HepG2 (cell line): ENCODE results near the gene CHST10.
A peak's percentile ranks its signal among the peaks of the same experiment; 100 is the strongest.

Source experiments
- CBX5 ChIP-seq: sonication (generic); formaldehyde crosslinking; IDR thresholded peaks from 2 replicates; pipeline ENCODE4 v1.4.0; 2020; ENCODE audit warnings: missing genetic modification reagents, borderline replicate concordance
- EHMT2 ChIP-seq: fragments of 200-600 bp; sonication (generic); IDR thresholded peaks from 2 replicates; pipeline ENCODE4 v1.7.0; 2017; ENCODE audit warnings: antibody characterized with exemption, low read depth, low read length, borderline replicate concordance
- NCOA5 ChIP-seq: sonication (generic); formaldehyde crosslinking; IDR thresholded peaks from 2 replicates; pipeline ENCODE4 v1.4.0; 2020; ENCODE audit warnings: missing genetic modification reagents
- NPAS2 ChIP-seq: sonication (generic); formaldehyde crosslinking; IDR thresholded peaks from 2 replicates; pipeline ENCODE4 v1.8.0; 2022; ENCODE audit warnings: mild to moderate bottlenecking, missing genetic modification reagents, borderline replicate concordance
- PHF8 ChIP-seq: sonication (generic); formaldehyde crosslinking; IDR thresholded peaks from 2 replicates; pipeline ENCODE4 v1.5.0; 2020; ENCODE audit warnings: missing genetic modification reagents
- SMC3 ChIP-seq: IDR thresholded peaks from 2 replicates; pipeline ENCODE4 v1.6.1; 2011; ENCODE audit warnings: low read length, improper control_type of control experiment
- TP53 ChIP-seq: sonication (generic); formaldehyde crosslinking; conservative IDR thresholded peaks from 2 replicates; pipeline ENCODE4 v1.4.0; 2020; ENCODE audit warnings: missing genetic modification reagents
- ZNF335 ChIP-seq: sonication (generic); formaldehyde crosslinking; IDR thresholded peaks from 2 replicates; pipeline ENCODE4 v1.4.0; 2020; ENCODE audit warnings: missing genetic modification reagents
- ZNF570 ChIP-seq: sonication (generic); formaldehyde crosslinking; IDR thresholded peaks from 2 replicates; pipeline ENCODE4 v1.4.0; 2020; ENCODE audit warnings: mild to moderate bottlenecking, missing genetic modification reagents, borderline replicate concordance
- ZSCAN31 ChIP-seq: sonication (generic); formaldehyde crosslinking; IDR thresholded peaks from 2 replicates; pipeline ENCODE4 v1.5.0; 2020; ENCODE audit warnings: low read depth, mild to moderate bottlenecking, missing genetic modification reagents
- TF ChIP-seq, protein P1 (sequence below): IDR thresholded peaks from 2 replicates; pipeline ENCODE4 v1.6.1; 2016
- TF ChIP-seq, protein P2 (sequence below): fragments of 450-650 bp; IDR thresholded peaks from 2 replicates; pipeline ENCODE4 v1.6.1; 2017; ENCODE audit warnings: mild to moderate bottlenecking
- TF ChIP-seq, protein P3 (sequence below): sonication (generic); formaldehyde crosslinking; IDR thresholded peaks from 2 replicates; pipeline ENCODE4 v1.5.0; 2020; ENCODE audit warnings: mild to moderate bottlenecking, missing genetic modification reagents, moderate library complexity
- TF ChIP-seq, protein P4 (sequence below): sonication (generic); formaldehyde crosslinking; IDR thresholded peaks from 2 replicates; pipeline ENCODE4 v1.4.0; 2020; ENCODE audit warnings: missing genetic modification reagents

DNA sequence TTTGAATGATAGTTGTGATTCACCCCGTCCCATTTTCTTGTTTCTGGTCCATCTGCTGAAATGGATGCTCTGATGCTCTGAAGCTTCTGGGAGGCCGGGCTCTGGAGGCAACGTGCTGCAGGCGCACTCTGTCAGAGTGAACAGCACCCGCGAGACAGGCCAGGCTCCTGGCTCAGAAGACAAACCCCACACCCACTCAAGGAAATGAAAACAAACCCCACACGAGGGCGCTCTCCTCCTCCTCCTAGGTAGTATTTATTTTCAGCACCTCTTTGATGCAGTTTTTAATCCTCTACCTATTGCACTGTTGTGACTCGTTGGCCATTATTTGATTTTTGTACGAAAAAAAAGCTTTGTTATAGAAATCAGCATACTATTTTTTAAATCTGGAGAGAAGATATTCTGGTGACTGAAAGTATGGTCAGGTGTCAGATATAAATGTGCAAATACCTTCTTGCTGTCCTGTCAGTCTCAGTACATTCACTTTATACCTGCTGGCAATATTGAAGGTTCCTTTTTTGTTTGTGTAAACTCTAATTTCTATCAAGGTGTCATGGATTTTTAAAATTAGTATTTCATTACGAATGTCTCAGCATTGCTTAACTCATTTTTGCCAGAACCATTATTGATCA lies 10.3 kb upstream of the CHST10 start:
- TF ChIP-seq TP53, result no peak
- TF ChIP-seq ZSCAN31 (CRISPR knock-in tag), result no peak
- TF ChIP-seq, protein P1, sequence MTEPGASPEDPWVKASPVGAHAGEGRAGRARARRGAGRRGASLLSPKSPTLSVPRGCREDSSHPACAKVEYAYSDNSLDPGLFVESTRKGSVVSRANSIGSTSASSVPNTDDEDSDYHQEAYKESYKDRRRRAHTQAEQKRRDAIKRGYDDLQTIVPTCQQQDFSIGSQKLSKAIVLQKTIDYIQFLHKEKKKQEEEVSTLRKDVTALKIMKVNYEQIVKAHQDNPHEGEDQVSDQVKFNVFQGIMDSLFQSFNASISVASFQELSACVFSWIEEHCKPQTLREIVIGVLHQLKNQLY (CRISPR knock-in tag), result no peak
- TF ChIP-seq, protein P2, sequence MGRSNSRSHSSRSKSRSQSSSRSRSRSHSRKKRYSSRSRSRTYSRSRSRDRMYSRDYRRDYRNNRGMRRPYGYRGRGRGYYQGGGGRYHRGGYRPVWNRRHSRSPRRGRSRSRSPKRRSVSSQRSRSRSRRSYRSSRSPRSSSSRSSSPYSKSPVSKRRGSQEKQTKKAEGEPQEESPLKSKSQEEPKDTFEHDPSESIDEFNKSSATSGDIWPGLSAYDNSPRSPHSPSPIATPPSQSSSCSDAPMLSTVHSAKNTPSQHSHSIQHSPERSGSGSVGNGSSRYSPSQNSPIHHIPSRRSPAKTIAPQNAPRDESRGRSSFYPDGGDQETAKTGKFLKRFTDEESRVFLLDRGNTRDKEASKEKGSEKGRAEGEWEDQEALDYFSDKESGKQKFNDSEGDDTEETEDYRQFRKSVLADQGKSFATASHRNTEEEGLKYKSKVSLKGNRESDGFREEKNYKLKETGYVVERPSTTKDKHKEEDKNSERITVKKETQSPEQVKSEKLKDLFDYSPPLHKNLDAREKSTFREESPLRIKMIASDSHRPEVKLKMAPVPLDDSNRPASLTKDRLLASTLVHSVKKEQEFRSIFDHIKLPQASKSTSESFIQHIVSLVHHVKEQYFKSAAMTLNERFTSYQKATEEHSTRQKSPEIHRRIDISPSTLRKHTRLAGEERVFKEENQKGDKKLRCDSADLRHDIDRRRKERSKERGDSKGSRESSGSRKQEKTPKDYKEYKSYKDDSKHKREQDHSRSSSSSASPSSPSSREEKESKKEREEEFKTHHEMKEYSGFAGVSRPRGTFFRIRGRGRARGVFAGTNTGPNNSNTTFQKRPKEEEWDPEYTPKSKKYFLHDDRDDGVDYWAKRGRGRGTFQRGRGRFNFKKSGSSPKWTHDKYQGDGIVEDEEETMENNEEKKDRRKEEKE, result no peak
- no peak for TF ChIP-seq ZNF335
- TF ChIP-seq NPAS2, result no peak
- TF ChIP-seq, protein P3, sequence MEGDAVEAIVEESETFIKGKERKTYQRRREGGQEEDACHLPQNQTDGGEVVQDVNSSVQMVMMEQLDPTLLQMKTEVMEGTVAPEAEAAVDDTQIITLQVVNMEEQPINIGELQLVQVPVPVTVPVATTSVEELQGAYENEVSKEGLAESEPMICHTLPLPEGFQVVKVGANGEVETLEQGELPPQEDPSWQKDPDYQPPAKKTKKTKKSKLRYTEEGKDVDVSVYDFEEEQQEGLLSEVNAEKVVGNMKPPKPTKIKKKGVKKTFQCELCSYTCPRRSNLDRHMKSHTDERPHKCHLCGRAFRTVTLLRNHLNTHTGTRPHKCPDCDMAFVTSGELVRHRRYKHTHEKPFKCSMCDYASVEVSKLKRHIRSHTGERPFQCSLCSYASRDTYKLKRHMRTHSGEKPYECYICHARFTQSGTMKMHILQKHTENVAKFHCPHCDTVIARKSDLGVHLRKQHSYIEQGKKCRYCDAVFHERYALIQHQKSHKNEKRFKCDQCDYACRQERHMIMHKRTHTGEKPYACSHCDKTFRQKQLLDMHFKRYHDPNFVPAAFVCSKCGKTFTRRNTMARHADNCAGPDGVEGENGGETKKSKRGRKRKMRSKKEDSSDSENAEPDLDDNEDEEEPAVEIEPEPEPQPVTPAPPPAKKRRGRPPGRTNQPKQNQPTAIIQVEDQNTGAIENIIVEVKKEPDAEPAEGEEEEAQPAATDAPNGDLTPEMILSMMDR (CRISPR knock-in tag), result peak; percentile 60
- no peak for TF ChIP-seq NCOA5 (CRISPR knock-in tag)
- no peak for TF ChIP-seq CBX5 (CRISPR knock-in tag)
- TF ChIP-seq PHF8 (CRISPR knock-in tag), result no peak
- TF ChIP-seq ZNF570 (CRISPR knock-in tag), result no peak
- no peak; the same call in 1 of the 2 replicates for TF ChIP-seq SMC3
- TF ChIP-seq, protein P4, sequence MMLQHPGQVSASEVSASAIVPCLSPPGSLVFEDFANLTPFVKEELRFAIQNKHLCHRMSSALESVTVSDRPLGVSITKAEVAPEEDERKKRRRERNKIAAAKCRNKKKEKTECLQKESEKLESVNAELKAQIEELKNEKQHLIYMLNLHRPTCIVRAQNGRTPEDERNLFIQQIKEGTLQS (CRISPR knock-in tag), result no peak
- no peak for TF ChIP-seq EHMT2
